Prostate gland (tissue), 2 donors: Measurements from ENCODE around the gene SPTB. TPM values are rescaled to one million over a fixed set of nuclear protein-coding genes. Genes with fewer than 3 reads are reported as not detected.
A peak's percentile ranks its signal among the peaks of the same experiment; 100 is the strongest.

Experiments used
- DNase-seq: peaks from one replicate; pipeline ENCODE4 v3.0.0-alpha.2; 2019; ENCODE audit warnings: low spot score
- H3K27ac ChIP-seq, 2 donors: fragments of 200-600 bp; sonication (generic); 2 replicates each; pipeline ENCODE4 v1.5.1; 2017 to 2019
- H3K27me3 ChIP-seq: fragments of 200-600 bp; sonication (generic); replicated peaks from 2 replicates; pipeline ENCODE4 v1.5.1; 2019; ENCODE audit not compliant: insufficient read depth
- H3K36me3 ChIP-seq, 2 donors: fragments of 200-600 bp; sonication (generic); 1 replicate in 1 of 2; 2 replicates in 1 of 2; pipeline versions ENCODE4 v1.5.1 to v1.8.1; 2017 to 2019
- H3K4me1 ChIP-seq: fragments of 200-600 bp; sonication (generic); replicated peaks from 2 replicates; pipeline ENCODE4 v1.5.1; 2019
- H3K4me3 ChIP-seq, 2 donors: fragments of 200-600 bp; sonication (generic); 2 replicates each; pipeline ENCODE4 v1.5.1; 2017 to 2019
- H3K9me3 ChIP-seq: fragments of 200-600 bp; sonication (generic); 2 replicates; pipeline ENCODE4 v1.5.1; 2017
- POLR2A ChIP-seq: fragments of 450-650 bp; IDR thresholded peaks from one replicate; pipeline ENCODE4 v1.6.1; 2016; ENCODE audit warnings: antibody characterized with exemption, mild to moderate bottlenecking
- POLR2AphosphoS5 ChIP-seq: sonication (generic); formaldehyde crosslinking; IDR thresholded peaks from one replicate; pipeline ENCODE4 v1.6.1; 2017; ENCODE audit warnings: antibody characterized with exemption
- WGBS: methylation state at CpG from one replicate; pipeline ENCODE4 v1.1.5; 2018; 5-methylcytosine and 5-hydroxymethylcytosine counted together
- intact Hi-C: fragments of 100-400 bp; cut with DNase I; formaldehyde crosslinking; loops from one replicate; pipeline ENCODE4 v1.14.2; 2022
- total RNA-seq, 2 donors: library from RNA; depleted of rRNA; stranded (reverse); fragments of >200 nt; gene quantifications; one replicate each; pipeline ENCODE4 v1.1.0, GENCODE V29; 2016
- TF ChIP-seq, protein P1 (sequence below), 4 experiments: fragments of 200-600 bp in 2 of 4; fragments of 450-650 bp in 2 of 4; sonication (generic) in 2 of 4; IDR thresholded peaks; 1 replicate in 3 of 4; 2 replicates in 1 of 4; pipeline ENCODE4 v1.5.1; 2016 to 2019; ENCODE audit warnings: antibody characterized with exemption in 4 of 4, mild to moderate bottlenecking in 2 of 4, moderate library complexity in 2 of 4

Gene SPTB
- total RNA-seq, 2 donors from 2014 or later, result 2.7 to 3.7 TPM

DNA sequence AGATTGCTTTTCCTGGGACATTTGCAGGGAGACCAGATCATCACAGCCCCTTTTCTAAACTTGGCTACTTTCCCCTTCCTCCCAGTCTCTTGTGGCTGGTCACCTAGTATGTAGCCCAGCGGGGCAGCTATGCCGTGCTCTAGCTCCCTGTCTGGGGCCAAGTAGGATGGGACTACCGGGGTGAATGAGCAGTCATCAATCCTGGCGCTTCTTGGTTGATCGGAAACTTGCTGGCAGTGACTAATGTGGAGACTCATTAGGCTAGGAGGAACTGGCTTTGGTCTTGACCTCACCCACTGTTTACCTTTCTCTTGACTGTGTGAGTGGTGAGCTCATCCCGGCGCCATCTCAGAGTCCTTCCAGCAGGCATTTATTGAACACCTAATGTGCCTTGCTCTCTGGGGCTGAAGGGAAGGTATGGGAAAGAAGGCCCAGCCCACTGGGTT is 159.6 kb downstream of the SPTB start:
- TF ChIP-seq, protein P1, sequence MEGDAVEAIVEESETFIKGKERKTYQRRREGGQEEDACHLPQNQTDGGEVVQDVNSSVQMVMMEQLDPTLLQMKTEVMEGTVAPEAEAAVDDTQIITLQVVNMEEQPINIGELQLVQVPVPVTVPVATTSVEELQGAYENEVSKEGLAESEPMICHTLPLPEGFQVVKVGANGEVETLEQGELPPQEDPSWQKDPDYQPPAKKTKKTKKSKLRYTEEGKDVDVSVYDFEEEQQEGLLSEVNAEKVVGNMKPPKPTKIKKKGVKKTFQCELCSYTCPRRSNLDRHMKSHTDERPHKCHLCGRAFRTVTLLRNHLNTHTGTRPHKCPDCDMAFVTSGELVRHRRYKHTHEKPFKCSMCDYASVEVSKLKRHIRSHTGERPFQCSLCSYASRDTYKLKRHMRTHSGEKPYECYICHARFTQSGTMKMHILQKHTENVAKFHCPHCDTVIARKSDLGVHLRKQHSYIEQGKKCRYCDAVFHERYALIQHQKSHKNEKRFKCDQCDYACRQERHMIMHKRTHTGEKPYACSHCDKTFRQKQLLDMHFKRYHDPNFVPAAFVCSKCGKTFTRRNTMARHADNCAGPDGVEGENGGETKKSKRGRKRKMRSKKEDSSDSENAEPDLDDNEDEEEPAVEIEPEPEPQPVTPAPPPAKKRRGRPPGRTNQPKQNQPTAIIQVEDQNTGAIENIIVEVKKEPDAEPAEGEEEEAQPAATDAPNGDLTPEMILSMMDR (IDR thresholded peaks at IDR 0.05), result no peak
- TF ChIP-seq POLR2A, result peak; percentile 15
- H3K36me3 ChIP-seq, result no peaks in the 10 kb centered on the region
- peak overlapping the region in 1 of 2 donors; percentile 52 for H3K27ac ChIP-seq
- H3K4me3 ChIP-seq, result no peak overlapping the region
- intact Hi-C loops, result no loop called here
- no peaks in the 10 kb centered on the region for H3K27me3 ChIP-seq
- DNase-seq, result no peak
- no peaks in the 10 kb centered on the region for H3K9me3 ChIP-seq
- 69% methylated on average over 7 of the region's 7 CpGs for WGBS
- peaks cover 20% of the 10 kb centered on the region for H3K4me1 ChIP-seq

DNA sequence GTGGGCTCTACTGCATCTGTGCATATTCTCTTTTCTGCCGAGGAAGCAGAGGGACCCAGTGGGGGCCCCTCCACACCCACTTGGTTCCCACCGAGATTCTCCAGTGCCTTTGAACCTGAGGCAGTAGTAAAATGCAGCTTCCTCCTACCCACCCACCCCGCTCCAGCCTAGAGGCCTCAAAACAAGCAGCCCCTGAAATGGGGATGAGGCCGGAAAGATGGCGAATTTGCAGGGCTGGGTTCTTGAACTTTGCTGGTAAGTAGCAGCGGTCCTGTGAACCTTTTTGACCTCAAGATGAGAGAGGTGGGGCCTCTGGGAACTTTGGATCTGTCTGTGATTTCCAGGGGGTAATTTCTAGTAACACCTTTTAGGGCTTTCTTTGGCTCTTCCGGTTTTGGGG is 160.1 kb downstream of the SPTB start:
- TF ChIP-seq POLR2A, result no peak
- TF ChIP-seq POLR2AphosphoS5, result no peak
- TF ChIP-seq, protein P1 (IDR thresholded peaks at IDR 0.05), result no peak
- DNase-seq, result no peak
- H3K27ac ChIP-seq, result no peak overlapping the region
- peaks cover 22% of the 10 kb centered on the region for H3K4me1 ChIP-seq
- H3K4me3 ChIP-seq, result no peak overlapping the region
- no peaks in the 10 kb centered on the region for H3K9me3 ChIP-seq
- WGBS, result 80% methylated on average over 7 of the region's 7 CpGs
- no peaks in the 10 kb centered on the region for H3K36me3 ChIP-seq
- intact Hi-C loops, result no loop called here
- H3K27me3 ChIP-seq, result no peaks in the 10 kb centered on the region

DNA sequence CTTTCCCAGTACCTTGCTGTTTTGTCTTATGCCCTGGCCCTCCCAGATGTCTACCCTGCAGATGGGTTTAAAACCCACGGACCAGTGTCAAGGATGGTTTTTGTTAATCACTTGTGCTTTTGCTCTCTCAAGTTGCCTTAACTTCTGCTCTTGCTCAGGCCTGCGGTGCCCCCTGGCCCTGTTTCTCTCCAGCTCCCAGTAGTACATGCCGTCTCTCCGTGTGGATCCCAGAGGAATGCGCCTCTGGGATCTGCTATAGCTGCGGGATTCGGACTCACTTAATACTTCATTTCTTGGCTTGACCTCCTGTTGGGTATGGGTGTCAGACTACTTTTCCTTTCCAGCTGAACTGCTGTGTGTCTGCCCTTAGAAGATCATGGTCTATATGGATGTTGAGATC is 160.9 kb downstream of the SPTB start:
- intact Hi-C loops, result no loop called here
- H3K9me3 ChIP-seq, result no peaks in the 10 kb centered on the region
- H3K4me3 ChIP-seq, result no peak overlapping the region
- 77% methylated on average over 7 of the region's 7 CpGs for WGBS
- no peaks in the 10 kb centered on the region for H3K36me3 ChIP-seq
- no peaks in the 10 kb centered on the region for H3K27me3 ChIP-seq
- peak overlapping the region; percentile 55 to 61 for H3K27ac ChIP-seq
- TF ChIP-seq POLR2AphosphoS5, result no peak
- TF ChIP-seq, protein P1 (IDR thresholded peaks at IDR 0.05), result no peak
- no peak for TF ChIP-seq POLR2A
- DNase-seq, result no peak
- peaks cover 22% of the 10 kb centered on the region for H3K4me1 ChIP-seq

DNA sequence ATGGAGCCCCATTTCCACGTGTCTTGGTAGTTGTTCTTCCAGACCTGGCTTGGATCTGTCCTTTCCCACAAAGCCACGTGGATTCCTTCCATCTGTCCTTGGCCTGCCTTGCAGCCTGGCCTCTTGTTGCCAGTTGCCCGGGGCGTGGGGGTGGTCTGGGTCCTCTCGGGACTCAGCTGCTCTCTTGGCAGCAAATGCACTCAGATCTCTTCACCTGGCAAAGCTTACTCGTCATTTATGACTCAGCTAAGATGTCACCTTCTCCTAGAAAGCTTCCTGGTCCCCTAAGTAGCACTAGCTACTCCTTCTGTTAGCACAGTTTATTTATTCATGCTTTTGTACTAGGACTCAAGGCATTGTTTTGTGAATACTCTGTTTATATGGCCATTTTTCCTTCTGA is 161.8 kb downstream of the SPTB start:
- 17% methylated on average over 6 of the region's 6 CpGs for WGBS
- no peaks in the 10 kb centered on the region for H3K9me3 ChIP-seq
- peak; percentile 40 for DNase-seq
- no peaks in the 10 kb centered on the region for H3K36me3 ChIP-seq
- intact Hi-C loops, result no loop called here
- peak overlapping the region; percentile 55 to 61 for H3K27ac ChIP-seq
- no peak overlapping the region for H3K4me3 ChIP-seq
- H3K27me3 ChIP-seq, result no peaks in the 10 kb centered on the region
- TF ChIP-seq POLR2A (no peak), POLR2AphosphoS5 (peak; percentile 31)
- TF ChIP-seq, protein P1 (IDR thresholded peaks at IDR 0.05), result no peak
- peaks cover 22% of the 10 kb centered on the region for H3K4me1 ChIP-seq

DNA sequence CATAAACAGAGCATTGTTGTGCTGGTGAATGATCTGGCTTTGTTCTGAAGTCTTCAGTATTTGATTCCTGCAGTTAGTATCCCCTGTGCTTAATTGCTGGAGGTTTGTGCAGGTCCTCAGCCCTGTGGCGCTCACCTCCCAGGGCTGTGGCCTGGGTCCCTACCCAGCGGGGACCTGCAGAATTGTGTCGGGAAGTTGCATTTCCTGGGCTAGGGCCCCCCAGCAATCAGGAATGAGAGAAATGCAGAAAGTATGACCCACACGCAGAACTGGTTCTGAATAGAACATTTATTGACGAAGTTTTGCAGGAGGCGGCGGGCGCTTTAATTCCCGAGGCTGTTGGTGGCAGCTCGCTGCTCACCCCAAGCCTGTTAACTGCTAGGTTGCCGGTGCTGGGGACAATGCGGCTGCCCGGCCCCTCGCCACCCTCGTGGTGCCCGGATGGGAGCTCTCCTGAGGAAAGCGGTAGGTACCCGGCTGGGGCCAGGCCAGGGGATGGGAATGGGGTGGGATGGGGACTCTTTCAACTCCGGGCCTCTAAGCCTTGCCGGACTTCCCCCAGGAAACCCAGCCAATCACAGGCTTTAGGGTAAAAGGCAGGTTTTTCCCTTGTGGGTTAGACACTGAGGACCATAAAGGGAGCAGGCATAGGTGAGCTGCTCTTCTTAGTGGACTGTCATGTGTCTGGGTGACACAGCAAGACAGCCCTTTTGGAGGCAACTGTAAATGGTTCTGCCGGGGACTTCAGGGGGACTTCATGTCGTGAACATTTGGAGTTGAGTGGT is 163.9 kb downstream of the SPTB start:
- Histone ChIP-seq H3K27me3 (no peaks in the 10 kb centered on the region), H3K36me3 (no peaks in the 10 kb centered on the region), H3K27ac (peak overlapping the region; percentile 55 to 61), H3K9me3 (no peaks in the 10 kb centered on the region), H3K4me3 (peak overlapping the region; percentile 12 to 19), H3K4me1 (peaks cover 16% of the 10 kb centered on the region)
- intact Hi-C loops, result no loop called here
- TF ChIP-seq, protein P1 (IDR thresholded peaks at IDR 0.05), result no peak
- TF ChIP-seq POLR2AphosphoS5, result no peak
- TF ChIP-seq POLR2A, result no peak
- 7% methylated on average over 22 of the region's 22 CpGs for WGBS
- no peak for DNase-seq
